ENCODE results near the gene CDKN2AIP. TPM values are rescaled to one million over a fixed set of nuclear protein-coding genes. Genes with fewer than 3 reads are reported as not detected.
"Not testable (repeated sequence)": the region's sequence is repeated elsewhere in the genome, so short reads cannot be mapped to it uniquely, and the experiment has no call there.

The CDKN2AIP gene
- total RNA-seq, 1 donor from 2014 or later = 13.2 TPM

DNA sequence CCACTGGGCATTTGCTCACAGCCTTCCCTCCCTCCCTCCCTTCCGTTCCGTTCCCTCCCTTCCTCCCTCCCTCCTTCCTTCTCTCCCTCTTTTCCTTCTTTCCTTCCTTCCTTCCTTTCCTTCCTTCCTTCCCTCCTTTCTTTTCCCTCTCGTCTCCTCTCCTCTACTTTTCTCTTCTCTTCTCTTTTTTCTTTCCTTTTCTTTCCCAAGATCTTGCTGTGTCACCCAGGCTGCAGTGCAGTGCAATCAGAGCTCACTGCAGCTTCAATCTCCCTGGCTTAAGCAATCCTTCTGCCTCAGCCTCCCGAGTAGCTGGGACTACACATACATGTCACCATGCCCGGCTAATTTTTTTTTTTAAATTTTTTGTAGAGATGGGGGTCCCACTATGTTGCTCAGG, 33.7 kb downstream of the CDKN2AIP start:
- Mint-ChIP-seq H3K4me3 (ENCODE audit: unreplicated experiment) (no peak overlapping the region), H3K9me3 (ENCODE audit: unreplicated experiment) (no peaks in the 10 kb centered on the region), H3K27ac (ENCODE audit: unreplicated experiment) (no peak overlapping the region), H3K27me3 (ENCODE audit: unreplicated experiment) (peaks cover 2% of the 10 kb centered on the region), H3K36me3 (ENCODE audit: unreplicated experiment) (no peaks in the 10 kb centered on the region), H3K4me1 (ENCODE audit: unreplicated experiment) (no peaks in the 10 kb centered on the region)
- TF ChIP-seq, protein P1, sequence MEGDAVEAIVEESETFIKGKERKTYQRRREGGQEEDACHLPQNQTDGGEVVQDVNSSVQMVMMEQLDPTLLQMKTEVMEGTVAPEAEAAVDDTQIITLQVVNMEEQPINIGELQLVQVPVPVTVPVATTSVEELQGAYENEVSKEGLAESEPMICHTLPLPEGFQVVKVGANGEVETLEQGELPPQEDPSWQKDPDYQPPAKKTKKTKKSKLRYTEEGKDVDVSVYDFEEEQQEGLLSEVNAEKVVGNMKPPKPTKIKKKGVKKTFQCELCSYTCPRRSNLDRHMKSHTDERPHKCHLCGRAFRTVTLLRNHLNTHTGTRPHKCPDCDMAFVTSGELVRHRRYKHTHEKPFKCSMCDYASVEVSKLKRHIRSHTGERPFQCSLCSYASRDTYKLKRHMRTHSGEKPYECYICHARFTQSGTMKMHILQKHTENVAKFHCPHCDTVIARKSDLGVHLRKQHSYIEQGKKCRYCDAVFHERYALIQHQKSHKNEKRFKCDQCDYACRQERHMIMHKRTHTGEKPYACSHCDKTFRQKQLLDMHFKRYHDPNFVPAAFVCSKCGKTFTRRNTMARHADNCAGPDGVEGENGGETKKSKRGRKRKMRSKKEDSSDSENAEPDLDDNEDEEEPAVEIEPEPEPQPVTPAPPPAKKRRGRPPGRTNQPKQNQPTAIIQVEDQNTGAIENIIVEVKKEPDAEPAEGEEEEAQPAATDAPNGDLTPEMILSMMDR (IDR thresholded peaks at IDR 0.05) = no peak
- DNase-seq (ENCODE audit: extremely low spot score, unreplicated experiment) = no peak

DNA sequence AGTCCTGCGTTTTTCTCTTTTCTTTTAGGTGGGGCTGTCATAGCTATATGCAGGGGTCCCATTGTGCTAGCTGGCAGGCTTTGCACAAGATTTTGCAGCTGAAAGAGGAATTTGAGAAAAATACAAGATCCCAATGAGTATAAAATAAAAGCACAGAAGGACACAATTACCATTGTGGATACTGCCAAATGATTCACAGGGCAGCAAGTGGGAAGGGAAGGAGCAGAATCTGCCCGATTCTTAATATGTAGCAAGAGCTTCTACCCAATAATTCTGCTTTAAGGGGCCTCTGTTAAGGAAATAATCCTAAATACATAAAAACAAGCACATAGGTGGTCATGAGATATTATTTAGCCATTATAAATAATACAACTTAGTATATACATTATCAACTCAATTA, 34.5 kb downstream of the CDKN2AIP start:
- no peak for DNase-seq (ENCODE audit: extremely low spot score, unreplicated experiment)
- H3K27ac Mint-ChIP-seq (ENCODE audit: unreplicated experiment) = no peak overlapping the region
- peaks cover 2% of the 10 kb centered on the region for H3K27me3 Mint-ChIP-seq (ENCODE audit: unreplicated experiment)
- TF ChIP-seq, protein P1 (IDR thresholded peaks at IDR 0.05) = no peak
- no peak overlapping the region for H3K4me3 Mint-ChIP-seq (ENCODE audit: unreplicated experiment)
- no peaks in the 10 kb centered on the region for H3K9me3 Mint-ChIP-seq (ENCODE audit: unreplicated experiment)
- no peaks in the 10 kb centered on the region for H3K4me1 Mint-ChIP-seq (ENCODE audit: unreplicated experiment)
- H3K36me3 Mint-ChIP-seq (ENCODE audit: unreplicated experiment) = no peaks in the 10 kb centered on the region

DNA sequence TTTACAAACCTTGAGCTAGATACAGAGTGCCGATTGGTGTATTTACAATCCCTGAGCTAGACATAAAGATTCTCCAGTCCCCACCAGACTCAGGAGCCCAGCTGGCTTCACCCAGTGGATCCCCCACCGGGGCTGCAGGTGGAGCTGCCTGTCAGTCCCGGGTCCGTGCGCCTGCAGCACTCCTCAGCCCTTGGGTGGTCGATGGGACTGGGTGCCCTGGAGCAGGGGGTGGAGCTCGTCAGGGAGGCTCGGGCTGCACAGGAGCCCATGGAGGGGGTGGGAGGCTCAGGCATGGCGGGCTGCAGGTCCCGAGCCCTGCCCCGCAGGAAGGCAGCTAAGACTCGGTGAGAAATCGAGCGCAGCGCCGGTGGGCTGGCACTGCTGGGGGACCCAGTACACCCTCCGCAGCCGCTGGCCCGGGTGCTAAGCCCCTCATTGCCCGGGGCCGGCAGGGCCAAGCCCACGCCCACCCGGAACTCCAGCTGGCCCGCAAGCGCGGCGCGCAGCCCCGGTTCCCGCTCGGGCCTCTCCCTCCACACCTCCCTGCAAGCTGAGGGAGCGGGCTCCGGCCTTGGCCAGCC, 38.2 kb downstream of the CDKN2AIP start:
- not testable (repeated sequence) for DNase-seq (ENCODE audit: extremely low spot score, unreplicated experiment); H3K27ac Mint-ChIP-seq (ENCODE audit: unreplicated experiment); H3K9me3 Mint-ChIP-seq (ENCODE audit: unreplicated experiment); H3K4me3 Mint-ChIP-seq (ENCODE audit: unreplicated experiment); H3K36me3 Mint-ChIP-seq (ENCODE audit: unreplicated experiment); H3K27me3 Mint-ChIP-seq (ENCODE audit: unreplicated experiment)
- peaks cover 12% of the 10 kb centered on the region for H3K4me1 Mint-ChIP-seq (ENCODE audit: unreplicated experiment)

DNA sequence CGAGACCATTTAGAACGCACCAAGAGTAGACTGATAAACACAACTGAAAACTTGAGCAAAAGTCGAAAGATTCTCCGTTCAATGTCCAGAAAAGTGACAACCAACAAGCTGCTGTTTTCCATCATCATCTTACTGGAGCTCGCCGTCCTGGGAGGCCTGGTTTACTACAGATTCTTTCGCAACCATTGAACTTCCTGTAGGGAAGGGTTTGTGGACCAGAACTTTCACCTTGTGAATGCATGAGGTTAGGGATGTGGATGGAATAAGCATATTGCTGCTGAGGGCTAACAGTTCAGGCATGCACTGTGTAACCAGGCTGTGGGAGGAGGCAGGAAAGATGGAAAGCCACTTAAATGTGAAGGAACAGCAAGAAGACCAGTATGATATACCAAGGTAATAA, 39.6 kb downstream of the CDKN2AIP start:
- no peaks in the 10 kb centered on the region for H3K9me3 Mint-ChIP-seq (ENCODE audit: unreplicated experiment)
- no peaks in the 10 kb centered on the region for H3K36me3 Mint-ChIP-seq (ENCODE audit: unreplicated experiment)
- no peak overlapping the region for H3K27ac Mint-ChIP-seq (ENCODE audit: unreplicated experiment)
- no peaks in the 10 kb centered on the region for H3K27me3 Mint-ChIP-seq (ENCODE audit: unreplicated experiment)
- DNase-seq (ENCODE audit: extremely low spot score, unreplicated experiment) = no peak
- peaks cover 13% of the 10 kb centered on the region for H3K4me1 Mint-ChIP-seq (ENCODE audit: unreplicated experiment)
- no peak overlapping the region for H3K4me3 Mint-ChIP-seq (ENCODE audit: unreplicated experiment)
- TF ChIP-seq, protein P1 (IDR thresholded peaks at IDR 0.05) = no peak

DNA sequence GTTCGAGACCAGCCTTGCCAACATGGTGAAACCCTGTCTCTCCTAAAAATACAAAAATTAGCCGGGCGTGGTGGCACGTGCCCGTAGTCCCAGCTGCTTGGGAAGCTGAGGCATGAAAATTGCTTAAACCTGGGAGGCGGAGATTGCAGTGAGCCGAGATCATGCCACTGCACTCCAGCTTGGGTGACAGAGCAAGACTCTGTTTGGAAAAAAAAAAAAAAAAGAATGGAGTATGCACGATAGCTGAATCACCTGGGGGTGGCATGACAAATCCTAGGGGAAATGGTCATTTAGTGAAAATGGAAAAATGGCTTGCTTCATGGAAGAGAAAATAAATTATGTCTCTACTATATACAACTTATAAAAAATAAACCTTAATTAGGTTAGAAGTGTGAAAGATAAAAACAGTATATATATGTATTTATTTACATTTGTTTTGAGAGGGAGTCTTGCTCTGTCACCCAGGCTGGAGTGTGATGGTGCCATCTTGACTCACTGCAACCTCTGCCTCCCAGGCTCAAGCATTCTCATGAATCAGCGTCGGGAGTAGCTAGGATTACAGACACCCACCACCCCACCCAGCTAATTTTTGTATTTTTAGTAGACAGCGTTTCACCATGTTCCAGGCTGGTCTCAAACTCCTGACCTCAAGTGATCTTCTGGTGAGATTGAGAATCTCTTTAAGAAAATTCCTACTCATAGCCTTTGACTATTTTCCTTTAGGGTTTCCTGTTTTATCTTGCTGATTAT, 41.1 kb downstream of the CDKN2AIP start:
- H3K4me3 Mint-ChIP-seq (ENCODE audit: unreplicated experiment) = no peak overlapping the region
- DNase-seq (ENCODE audit: extremely low spot score, unreplicated experiment) = no peak
- no peak overlapping the region for H3K27ac Mint-ChIP-seq (ENCODE audit: unreplicated experiment)
- H3K4me1 Mint-ChIP-seq (ENCODE audit: unreplicated experiment) = peaks cover 13% of the 10 kb centered on the region
- no peaks in the 10 kb centered on the region for H3K27me3 Mint-ChIP-seq (ENCODE audit: unreplicated experiment)
- TF ChIP-seq, protein P1 (IDR thresholded peaks at IDR 0.05) = no peak
- no peaks in the 10 kb centered on the region for H3K36me3 Mint-ChIP-seq (ENCODE audit: unreplicated experiment)
- no peaks in the 10 kb centered on the region for H3K9me3 Mint-ChIP-seq (ENCODE audit: unreplicated experiment)
